SH-SY5Y (cell line): ENCODE data around the gene MAPKAPK2.

ENCODE experiments used
- GATA2 ChIP-seq: IDR thresholded peaks from 2 replicates; pipeline ENCODE4 v1.6.1; 2011; ENCODE audit warnings: mild to moderate bottlenecking, low read depth, low read length
- GATA3 ChIP-seq: IDR thresholded peaks from 2 replicates; pipeline ENCODE4 v1.6.1; 2011; ENCODE audit warnings: low read depth, mild to moderate bottlenecking, low read length, moderate library complexity

- no peak for TF ChIP-seq GATA2
- TF ChIP-seq GATA3, result no peak
These were observed 47.8 kb downstream of the MAPKAPK2 start for GRCh38 chr1:206732508-206732907.
